Measurements from ENCODE around the gene RAB11FIP3.
"Not testable (repeated sequence)": the region's sequence is repeated elsewhere in the genome, so short reads cannot be mapped to it uniquely, and the experiment has no call there.

RAB11FIP3 gene

DNA sequence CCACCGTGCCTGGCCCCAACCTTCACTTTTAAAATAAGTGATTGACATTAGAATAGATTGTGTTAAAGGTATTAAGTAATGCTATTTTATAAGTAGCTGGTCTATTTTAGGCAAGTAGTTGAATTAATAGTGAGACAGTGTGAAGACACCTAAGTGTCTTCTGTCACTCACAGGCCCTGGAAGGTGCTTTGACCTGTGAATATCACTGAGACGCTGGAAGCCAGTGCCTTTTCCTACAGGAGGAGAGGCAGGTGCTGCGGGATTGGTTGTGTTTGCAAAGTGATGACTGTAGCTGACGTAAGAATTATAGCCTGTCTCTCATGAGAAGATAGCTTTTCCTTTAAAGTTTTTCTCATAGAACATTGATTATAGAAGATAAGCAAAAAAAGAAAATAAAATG, 45.0 kb downstream of the RAB11FIP3 start:
- H3K4me3 ChIP-seq (ENCODE audit: low read depth, low read length) = no peak overlapping the region
- peaks cover 21% of the 10 kb centered on the region for H3K4me1 ChIP-seq (ENCODE audit: control insufficient read depth, insufficient read depth, low read length)
- H3K27me3 ChIP-seq (ENCODE audit: control insufficient read depth, insufficient read depth, low read length) = no peaks in the 10 kb centered on the region
- H3K9ac ChIP-seq (ENCODE audit: low read depth, low read length) = no peak overlapping the region
- H3K27ac ChIP-seq (ENCODE audit: low read depth, low read length) = peak overlapping the region; percentile 32
- H3K9me3 ChIP-seq (ENCODE audit: control insufficient read depth, insufficient read depth, low read length) = no peaks in the 10 kb centered on the region
- peaks cover 15% of the 10 kb centered on the region for H3K36me3 ChIP-seq (ENCODE audit: control insufficient read depth, insufficient read depth, low read length)

DNA sequence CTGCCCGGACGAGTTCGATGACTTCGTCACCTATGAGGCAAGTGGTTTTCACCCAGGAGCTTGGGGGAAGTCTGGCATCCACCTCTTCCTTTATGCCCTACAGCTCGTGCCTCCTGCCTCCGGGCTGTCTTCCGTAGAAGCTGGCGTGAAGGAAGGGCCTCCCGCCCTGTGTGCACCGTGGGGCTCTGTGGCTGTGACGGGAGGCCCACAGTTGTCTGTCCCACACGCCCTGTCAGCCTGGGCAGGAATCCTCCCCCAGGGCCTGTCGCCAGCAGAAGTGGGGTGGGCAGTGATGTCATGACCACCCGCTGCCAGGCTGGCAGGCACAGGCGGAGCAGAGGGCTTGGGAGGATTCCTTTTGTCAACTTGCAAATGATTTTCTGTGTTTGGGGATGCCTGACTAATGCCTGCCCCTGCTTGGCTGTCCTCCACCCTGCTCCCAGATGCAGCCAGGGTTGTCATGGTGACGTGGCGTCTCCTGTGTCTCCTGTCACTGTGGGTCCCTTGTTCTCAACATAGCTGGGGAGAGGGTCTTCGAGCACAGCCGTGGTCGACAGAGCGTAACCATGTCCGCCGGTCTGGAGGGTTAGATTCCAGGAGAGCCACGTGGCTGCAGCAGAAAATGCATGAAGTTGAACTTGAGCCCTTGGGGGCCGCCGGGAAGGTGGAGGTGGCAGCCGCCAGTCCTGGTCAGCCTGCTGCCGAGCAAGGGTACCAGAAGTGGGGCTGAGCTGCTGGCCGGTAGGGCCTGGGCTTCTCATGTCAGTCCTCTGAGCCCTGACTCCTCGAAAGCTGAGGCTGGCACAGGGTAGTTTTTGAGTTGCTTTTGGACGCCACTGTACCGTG, 46.1 kb downstream of the RAB11FIP3 start:
- Histone ChIP-seq H3K4me3 (ENCODE audit: low read depth, low read length) (no peak overlapping the region), H3K9ac (ENCODE audit: low read depth, low read length) (no peak overlapping the region), H3K36me3 (ENCODE audit: control insufficient read depth, insufficient read depth, low read length) (peaks cover 15% of the 10 kb centered on the region), H3K27ac (ENCODE audit: low read depth, low read length) (peak overlapping the region; percentile 74), H3K4me1 (ENCODE audit: control insufficient read depth, insufficient read depth, low read length) (peaks cover 21% of the 10 kb centered on the region), H3K27me3 (ENCODE audit: control insufficient read depth, insufficient read depth, low read length) (no peaks in the 10 kb centered on the region), H3K9me3 (ENCODE audit: control insufficient read depth, insufficient read depth, low read length) (no peaks in the 10 kb centered on the region)

DNA sequence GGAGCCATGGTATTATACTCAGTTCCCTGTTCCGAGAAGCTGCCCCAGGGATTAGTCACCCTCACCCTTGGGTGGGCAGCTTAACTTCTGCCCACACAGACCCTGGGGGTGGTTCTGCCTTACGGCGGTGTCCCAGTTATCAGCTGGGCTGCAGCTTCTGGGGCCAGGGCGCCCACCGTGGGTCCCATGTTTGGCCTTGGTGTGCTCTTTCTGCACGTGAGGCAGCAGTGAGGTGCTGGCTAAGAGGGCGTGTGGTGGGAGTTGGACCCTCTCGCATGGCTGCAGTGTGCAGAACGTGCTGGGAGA, 46.7 kb downstream of the RAB11FIP3 start:
- Histone ChIP-seq H3K9ac (ENCODE audit: low read depth, low read length) (no peak overlapping the region), H3K9me3 (ENCODE audit: control insufficient read depth, insufficient read depth, low read length) (no peaks in the 10 kb centered on the region), H3K4me3 (ENCODE audit: low read depth, low read length) (no peak overlapping the region), H3K4me1 (ENCODE audit: control insufficient read depth, insufficient read depth, low read length) (peaks cover 21% of the 10 kb centered on the region), H3K27ac (ENCODE audit: low read depth, low read length) (peak overlapping the region; percentile 74), H3K27me3 (ENCODE audit: control insufficient read depth, insufficient read depth, low read length) (no peaks in the 10 kb centered on the region), H3K36me3 (ENCODE audit: control insufficient read depth, insufficient read depth, low read length) (peaks cover 15% of the 10 kb centered on the region)

DNA sequence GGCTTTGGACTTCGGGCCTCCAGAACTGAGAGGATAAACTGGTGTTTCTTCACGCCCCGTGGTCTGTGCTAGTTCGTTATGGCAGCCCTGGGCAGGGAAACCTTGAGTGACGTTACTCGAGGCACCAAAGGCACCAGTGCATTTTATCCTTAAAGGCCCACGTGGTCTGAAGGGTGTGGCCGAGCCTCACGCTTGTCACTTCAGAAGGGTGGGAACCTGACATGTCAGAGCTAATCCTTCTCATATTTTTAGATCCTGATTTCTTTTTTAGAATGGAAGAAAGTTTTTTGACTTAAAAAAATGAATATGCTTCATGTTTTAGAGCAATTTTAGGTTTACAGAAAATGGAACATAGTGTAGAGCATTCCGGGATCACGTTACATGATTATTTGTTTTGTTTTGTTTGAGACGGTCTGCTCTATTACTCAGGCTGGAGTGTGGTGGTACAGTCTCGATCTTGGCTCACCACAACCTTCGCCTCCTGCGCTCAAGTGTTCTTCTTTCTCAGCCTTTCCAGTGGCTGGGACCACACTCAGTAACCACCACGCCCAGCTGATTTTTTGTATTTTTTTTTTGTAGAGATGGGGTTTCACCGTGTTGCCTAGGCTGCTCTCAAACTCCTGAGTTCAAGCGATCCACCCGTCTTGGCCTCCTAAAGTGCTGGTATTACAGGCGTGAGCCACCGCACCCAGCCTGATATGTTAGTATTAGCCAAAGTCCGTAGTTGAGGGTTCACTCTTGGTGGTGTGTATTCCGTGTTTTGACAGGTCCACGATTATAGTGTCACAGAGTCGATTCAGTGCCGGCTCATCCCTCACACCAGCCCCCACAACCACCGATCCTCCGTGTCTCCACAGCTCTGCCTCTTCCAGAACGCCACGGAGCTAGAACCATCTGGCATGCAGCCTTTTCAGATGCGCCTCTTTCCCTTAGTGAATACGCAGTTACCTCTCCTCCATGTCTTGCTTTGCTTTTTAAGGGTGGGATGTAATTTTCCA, 47.9 kb downstream of the RAB11FIP3 start:
- Histone ChIP-seq H3K9ac (ENCODE audit: low read depth, low read length) (no peak overlapping the region), H3K27ac (ENCODE audit: low read depth, low read length) (no peak overlapping the region), H3K4me1 (ENCODE audit: control insufficient read depth, insufficient read depth, low read length) (peaks cover 21% of the 10 kb centered on the region), H3K4me3 (ENCODE audit: low read depth, low read length) (no peak overlapping the region), H3K36me3 (ENCODE audit: control insufficient read depth, insufficient read depth, low read length) (peaks cover 18% of the 10 kb centered on the region), H3K27me3 (ENCODE audit: control insufficient read depth, insufficient read depth, low read length) (no peaks in the 10 kb centered on the region), H3K9me3 (ENCODE audit: control insufficient read depth, insufficient read depth, low read length) (no peaks in the 10 kb centered on the region)

DNA sequence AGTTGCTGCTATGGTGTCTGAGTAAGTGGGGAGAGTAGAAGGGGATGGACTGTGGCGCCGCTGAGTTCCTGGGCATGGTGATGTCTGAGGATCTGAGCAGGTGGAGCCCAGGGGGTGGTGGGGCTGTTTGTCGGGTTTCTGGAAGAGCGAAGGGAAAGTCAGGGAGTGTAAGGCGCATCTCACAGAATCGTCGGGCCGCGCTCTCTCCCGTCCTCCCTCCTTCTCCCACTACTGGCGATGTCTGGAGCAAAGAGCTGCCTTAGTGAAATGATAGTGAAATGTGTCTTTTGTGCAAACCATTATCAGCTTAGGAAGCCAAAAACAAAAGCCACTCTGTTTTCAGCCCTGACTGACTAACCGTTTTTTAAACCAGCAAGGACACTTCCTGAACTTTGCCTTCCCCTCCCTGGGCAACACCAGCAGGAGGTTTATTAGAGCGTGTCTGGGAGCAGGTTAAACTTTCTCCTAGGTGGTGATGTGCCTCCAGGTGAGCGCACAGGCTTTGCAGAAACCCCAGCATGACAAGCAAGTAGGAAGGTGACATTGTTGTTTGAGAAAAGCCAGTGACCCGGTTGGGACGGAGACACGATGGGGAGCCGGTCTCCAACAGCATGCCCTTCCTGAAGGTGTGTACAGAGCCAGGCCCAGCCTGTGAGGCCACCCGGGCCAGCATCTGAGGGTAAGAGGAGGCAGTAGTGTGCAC, 49.1 kb downstream of the RAB11FIP3 start:
- Histone ChIP-seq H3K27ac (ENCODE audit: low read depth, low read length) (no peak overlapping the region), H3K9ac (ENCODE audit: low read depth, low read length) (no peak overlapping the region)

DNA sequence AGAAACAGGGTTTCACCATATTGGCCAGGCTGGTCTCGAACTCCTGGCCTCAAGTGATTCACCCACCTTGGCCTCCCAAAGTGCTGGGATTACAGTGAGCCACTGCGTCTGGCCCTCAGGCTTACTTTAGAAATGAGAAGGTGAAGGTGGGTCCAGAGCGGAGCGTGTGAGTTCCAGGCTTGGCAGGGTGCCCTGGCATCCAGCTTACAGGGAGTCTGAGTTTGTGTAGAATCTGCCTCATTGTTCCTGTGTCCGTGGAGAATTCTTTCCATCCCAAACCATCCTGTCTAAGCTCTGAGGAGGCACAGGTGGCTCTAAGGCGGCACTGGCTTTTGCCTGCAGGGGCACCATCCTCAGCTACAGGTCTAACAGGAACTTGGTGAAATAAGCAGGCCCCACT, 50.6 kb downstream of the RAB11FIP3 start:
- peaks cover 13% of the 10 kb centered on the region for H3K4me1 ChIP-seq (ENCODE audit: control insufficient read depth, insufficient read depth, low read length)
- no peak overlapping the region for H3K9ac ChIP-seq (ENCODE audit: low read depth, low read length)
- no peaks in the 10 kb centered on the region for H3K9me3 ChIP-seq (ENCODE audit: control insufficient read depth, insufficient read depth, low read length)
- peaks cover 18% of the 10 kb centered on the region for H3K36me3 ChIP-seq (ENCODE audit: control insufficient read depth, insufficient read depth, low read length)
- no peak overlapping the region for H3K4me3 ChIP-seq (ENCODE audit: low read depth, low read length)
- no peak overlapping the region for H3K27ac ChIP-seq (ENCODE audit: low read depth, low read length)
- H3K27me3 ChIP-seq (ENCODE audit: control insufficient read depth, insufficient read depth, low read length) = no peaks in the 10 kb centered on the region

More for the DNA sequence above, 49.1 kb downstream of the RAB11FIP3 start:
- no peaks in the 10 kb centered on the region for H3K9me3 ChIP-seq (ENCODE audit: control insufficient read depth, insufficient read depth, low read length)
- H3K4me1 ChIP-seq (ENCODE audit: control insufficient read depth, insufficient read depth, low read length) = peaks cover 21% of the 10 kb centered on the region
- peaks cover 18% of the 10 kb centered on the region for H3K36me3 ChIP-seq (ENCODE audit: control insufficient read depth, insufficient read depth, low read length)
- no peaks in the 10 kb centered on the region for H3K27me3 ChIP-seq (ENCODE audit: control insufficient read depth, insufficient read depth, low read length)
- no peak overlapping the region for H3K4me3 ChIP-seq (ENCODE audit: low read depth, low read length)

DNA sequence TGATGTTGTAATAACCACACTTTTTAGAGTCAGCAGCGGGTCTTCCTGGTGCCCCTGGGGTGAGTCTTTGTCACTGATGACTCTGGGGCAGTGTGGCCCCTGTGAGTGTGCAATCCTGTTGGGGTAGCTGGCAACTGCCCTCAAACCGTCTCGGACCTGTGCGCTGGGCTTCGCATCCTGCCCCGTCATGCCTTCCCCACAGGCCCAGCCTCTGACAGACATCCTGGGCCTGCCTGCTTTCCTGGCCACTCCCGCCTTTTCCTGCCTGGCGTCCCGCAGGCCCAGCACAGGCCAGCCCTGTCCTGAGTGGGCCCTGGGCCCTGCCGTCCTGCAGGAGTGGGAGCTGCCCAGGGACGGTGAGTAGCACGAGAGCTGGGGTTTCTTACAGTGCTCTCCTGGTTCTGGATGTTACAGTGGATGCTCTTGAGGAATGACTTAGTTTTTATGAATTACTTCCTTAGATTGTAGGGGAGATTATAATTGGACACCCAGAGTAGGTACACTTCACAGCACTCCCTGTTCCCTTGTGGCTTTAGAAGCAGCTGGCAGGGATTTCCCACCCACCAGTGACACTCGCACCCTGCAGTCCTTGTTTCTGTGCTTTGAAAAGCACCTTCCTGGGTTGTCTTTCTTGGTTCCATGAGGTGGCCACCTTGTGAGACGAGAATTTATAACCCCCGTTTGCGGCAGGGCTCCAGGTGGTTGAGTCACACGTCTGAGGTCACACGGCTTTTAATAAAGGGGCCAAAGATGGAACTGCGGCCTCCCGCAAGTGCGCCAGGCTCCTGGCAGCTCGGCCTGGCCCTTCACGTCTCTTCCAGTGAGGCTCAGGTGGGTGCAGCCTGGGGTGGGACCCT, 52.1 kb downstream of the RAB11FIP3 start:
- Histone ChIP-seq H3K9ac (ENCODE audit: low read depth, low read length) (no peak overlapping the region), H3K27ac (ENCODE audit: low read depth, low read length) (no peak overlapping the region), H3K9me3 (ENCODE audit: control insufficient read depth, insufficient read depth, low read length) (no peaks in the 10 kb centered on the region), H3K4me1 (ENCODE audit: control insufficient read depth, insufficient read depth, low read length) (peaks cover 8% of the 10 kb centered on the region), H3K36me3 (ENCODE audit: control insufficient read depth, insufficient read depth, low read length) (peaks cover 19% of the 10 kb centered on the region), H3K27me3 (ENCODE audit: control insufficient read depth, insufficient read depth, low read length) (no peaks in the 10 kb centered on the region), H3K4me3 (ENCODE audit: low read depth, low read length) (no peak overlapping the region)

DNA sequence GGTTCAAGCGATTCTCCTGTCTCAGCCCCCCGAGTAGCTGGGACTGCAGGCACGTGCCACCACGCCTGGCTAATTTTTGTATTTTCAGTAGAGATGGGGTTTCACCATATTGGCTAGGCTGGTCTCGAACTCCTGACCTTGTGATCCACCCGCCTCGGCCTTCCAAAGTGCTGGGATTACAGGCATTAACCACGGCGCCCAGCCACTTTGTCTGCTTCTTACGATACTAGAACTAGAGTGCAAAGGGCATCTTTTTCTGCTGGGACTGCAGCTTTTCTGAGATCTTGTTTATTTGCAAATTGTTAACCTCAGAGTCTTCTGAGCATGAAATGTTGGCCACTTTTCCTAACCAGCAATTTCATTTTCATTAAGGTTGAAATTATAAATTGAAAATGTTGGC, 52.8 kb downstream of the RAB11FIP3 start:
- not testable (repeated sequence) for H3K27ac ChIP-seq (ENCODE audit: low read depth, low read length); H3K9me3 ChIP-seq (ENCODE audit: control insufficient read depth, insufficient read depth, low read length); H3K9ac ChIP-seq (ENCODE audit: low read depth, low read length); H3K4me3 ChIP-seq (ENCODE audit: low read depth, low read length); H3K27me3 ChIP-seq (ENCODE audit: control insufficient read depth, insufficient read depth, low read length)
- peaks cover 15% of the 10 kb centered on the region for H3K4me1 ChIP-seq (ENCODE audit: control insufficient read depth, insufficient read depth, low read length)
- peaks cover 13% of the 10 kb centered on the region for H3K36me3 ChIP-seq (ENCODE audit: control insufficient read depth, insufficient read depth, low read length)

DNA sequence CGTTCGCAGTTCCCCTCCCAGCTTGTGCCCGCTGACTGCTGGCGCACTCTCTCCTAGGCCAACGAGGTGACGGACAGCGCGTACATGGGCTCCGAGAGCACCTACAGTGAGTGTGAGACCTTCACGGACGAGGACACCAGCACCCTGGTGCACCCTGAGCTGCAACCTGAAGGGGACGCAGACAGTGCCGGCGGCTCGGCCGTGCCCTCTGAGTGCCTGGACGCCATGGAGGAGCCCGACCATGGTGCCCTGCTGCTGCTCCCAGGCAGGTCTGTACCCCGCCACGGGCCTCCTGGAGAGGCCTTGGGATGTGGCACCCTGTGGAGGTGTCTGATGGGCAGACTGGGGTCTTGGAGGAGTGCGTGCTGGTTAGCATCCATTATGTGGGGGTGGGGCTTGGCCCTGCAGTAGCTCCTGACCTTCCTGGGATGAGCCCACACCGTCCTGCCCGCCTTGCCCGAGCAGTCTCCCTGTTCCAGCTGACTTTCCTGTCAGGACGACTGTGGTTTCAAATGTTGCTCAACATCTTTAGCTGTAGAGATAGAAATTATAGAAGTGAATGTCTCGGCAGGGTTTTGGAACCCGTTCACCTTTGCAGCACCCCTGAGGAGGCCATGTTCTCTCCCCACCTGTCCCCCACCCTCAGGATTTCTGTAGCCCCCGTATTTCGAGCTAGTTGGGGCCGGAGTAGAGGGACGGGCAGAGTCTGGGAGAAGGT, 57.2 kb downstream of the RAB11FIP3 start:
- 0 out of 2 replicates have a peak overlapping the region, but pooled peaks have one; percentile 5 for H3K9ac ChIP-seq (ENCODE audit: low read depth, low read length)
- peaks cover 7% of the 10 kb centered on the region for H3K36me3 ChIP-seq (ENCODE audit: control insufficient read depth, insufficient read depth, low read length)
- peaks cover 19% of the 10 kb centered on the region for H3K4me1 ChIP-seq (ENCODE audit: control insufficient read depth, insufficient read depth, low read length)
- peak overlapping the region; percentile 92 for H3K27ac ChIP-seq (ENCODE audit: low read depth, low read length)
- H3K9me3 ChIP-seq (ENCODE audit: control insufficient read depth, insufficient read depth, low read length) = no peaks in the 10 kb centered on the region
- H3K4me3 ChIP-seq (ENCODE audit: low read depth, low read length) = no peak overlapping the region
- H3K27me3 ChIP-seq (ENCODE audit: control insufficient read depth, insufficient read depth, low read length) = no peaks in the 10 kb centered on the region
